Stimulated activated CD4-positive, alpha-beta T cell treated with anti-CD3 and anti-CD28 coated beads, Interleukin-15, amount 100 ng/mL, for 24 hours (primary cell): ENCODE data around the gene AMZ1.

Experiments
- DNase-seq: peaks from one replicate; pipeline ENCODE4 v3.0.0-alpha.2; 2020

Gene AMZ1

GRCh38 chr7:2757361-2757903 is 69.4 kb downstream of the AMZ1 start:
- no peak for DNase-seq

GRCh38 chr7:2757904-2758672 is 70.1 kb downstream of the AMZ1 start:
- DNase-seq, result peak; percentile 85

- no peak for DNase-seq
Measured at GRCh38 chr7:2758673-2759616, 70.9 kb downstream of the AMZ1 start.

- DNase-seq, result no peak
Measured at GRCh38 chr7:2759736-2760097, 71.7 kb downstream of the AMZ1 start.

GRCh38 chr7:2760098-2760889 is 72.3 kb downstream of the AMZ1 start:
- no peak for DNase-seq

- no peak for DNase-seq
Measured at GRCh38 chr7:2761131-2761624, 73.2 kb downstream of the AMZ1 start.

- no peak for DNase-seq
Measured at GRCh38 chr7:2761801-2762497, 73.9 kb downstream of the AMZ1 start.

- DNase-seq, result no peak
Measured at GRCh38 chr7:2763597-2763996, 75.6 kb downstream of the AMZ1 start.

GRCh38 chr7:2764621-2765020 is 76.6 kb downstream of the AMZ1 start:
- DNase-seq, result no peak
